Common myeloid progenitor, CD34-positive (primary cell): ENCODE data around the gene PLEKHG4B.
"Not testable (repeated sequence)": the region's sequence is repeated elsewhere in the genome, so short reads cannot be mapped to it uniquely, and the experiment has no call there.

Experiments
- CTCF ChIA-PET: fragments of 350-600 bp; sonication (Branson Sonifier 250); formaldehyde crosslinking; loops from one replicate; lab custom pipeline; 2021; ENCODE audit warnings: antibody characterized with exemption; lab: Charles Lee
- POLR2A ChIA-PET: fragments of 350-600 bp; sonication (Branson Sonifier 250); formaldehyde crosslinking; loops from one replicate; lab custom pipeline; 2021; ENCODE audit warnings: antibody characterized with exemption; lab: Charles Lee
- DNase-seq, 3 donors: peaks; one replicate each; pipeline versions ENCODE4 v3.0.0 to v3.0.0-alpha.2; 2013
- H3K27ac ChIP-seq, 2 experiments: 1 replicate in 1 of 2; 2 replicates in 1 of 2; pipeline ENCODE4 v1.7.0; 2013; ENCODE audit warnings: inconsistent platforms in 2 of 2, low read length in 2 of 2, mild to moderate bottlenecking in 2 of 2, low read depth in 1 of 2, moderate library complexity in 1 of 2; ENCODE audit not compliant: severe bottlenecking in 2 of 2, insufficient read depth in 1 of 2, poor library complexity in 1 of 2
- H3K27me3 ChIP-seq, 5 experiments: replicated peaks in 2 of 5; 1 replicate in 3 of 5; 2 replicates in 2 of 5; pipeline versions ENCODE4 v1.6.1 to v1.7.0; 2013; ENCODE audit warnings: low read length in 4 of 5, mild to moderate bottlenecking in 2 of 5, moderate library complexity in 2 of 5, inconsistent platforms in 1 of 5; ENCODE audit not compliant: insufficient read depth in 5 of 5, control insufficient read depth in 4 of 5
- H3K36me3 ChIP-seq, 4 experiments: 1 replicate in 2 of 4; 2 replicates in 2 of 4; pipeline versions ENCODE4 v1.6.1 to v1.7.0; 2013; ENCODE audit warnings: low read length in 3 of 4, control low read depth in 1 of 4, mild to moderate bottlenecking in 1 of 4; ENCODE audit not compliant: control insufficient read depth in 4 of 4, insufficient read depth in 4 of 4
- H3K4me1 ChIP-seq, 4 experiments: 1 replicate in 3 of 4; 2 replicates in 1 of 4; pipeline versions ENCODE4 v1.6.1 to v1.7.1; 2013; ENCODE audit warnings: low read length in 3 of 4, mild to moderate bottlenecking in 3 of 4, control low read depth in 1 of 4, inconsistent platforms in 1 of 4, moderate library complexity in 1 of 4; ENCODE audit not compliant: control insufficient read depth in 4 of 4, insufficient read depth in 4 of 4; ENCODE audit errors: control extremely low read depth in 1 of 4
- H3K4me3 ChIP-seq, 7 experiments: 1 replicate in 4 of 7; 2 replicates in 3 of 7; pipeline versions ENCODE4 v1.5.1 to v1.7.0; 2013; ENCODE audit warnings: mild to moderate bottlenecking in 7 of 7, low read length in 6 of 7, moderate library complexity in 6 of 7, inconsistent platforms in 2 of 7, low read depth in 2 of 7, control low read depth in 1 of 7; ENCODE audit not compliant: insufficient read depth in 4 of 7, control insufficient read depth in 1 of 7; ENCODE audit errors: extremely low read depth in 1 of 7
- H3K9me3 ChIP-seq, 5 experiments: 1 replicate in 4 of 5; 2 replicates in 1 of 5; pipeline versions ENCODE4 v1.6.1 to v1.7.1; 2013; ENCODE audit warnings: low read length in 4 of 5, mild to moderate bottlenecking in 2 of 5, inconsistent platforms in 1 of 5, low read depth in 1 of 5, moderate library complexity in 1 of 5; ENCODE audit not compliant: control insufficient read depth in 4 of 5, insufficient read depth in 2 of 5; ENCODE audit errors: control extremely low read depth in 1 of 5
- WGBS: methylation state at CpG from one replicate; pipeline ENCODE4 v1.1.5; 2013; ENCODE audit not compliant: insufficient coverage; 5-methylcytosine and 5-hydroxymethylcytosine counted together

PLEKHG4B gene

DNA sequence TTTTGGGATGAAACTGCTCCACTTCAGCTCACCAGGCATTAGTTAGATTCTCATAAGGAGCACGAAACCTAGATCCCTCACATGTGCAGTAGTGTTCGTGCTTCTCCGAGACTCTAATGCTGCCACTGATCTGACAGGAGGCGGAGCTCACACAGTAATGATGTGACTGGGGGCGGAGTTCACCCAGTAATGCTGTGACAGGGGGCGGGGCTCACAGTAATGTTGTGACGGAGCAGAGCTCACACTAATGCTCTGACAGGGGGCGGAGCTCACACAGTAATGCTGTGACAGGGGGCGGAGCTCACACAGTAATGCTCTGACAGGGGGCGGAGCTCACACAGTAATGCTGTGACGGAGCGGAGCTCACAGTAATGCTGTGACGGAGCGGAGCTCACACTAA is 72.3 kb downstream of the PLEKHG4B start:
- Histone ChIP-seq H3K27me3 (peaks cover 0 to 10% (median 5%) of the 10 kb centered on the region in 5 experiments), H3K4me1 (peaks cover 0 to 11% (median 10%) of the 10 kb centered on the region in 4 experiments), H3K4me3 (no peak overlapping the region), H3K36me3 (no peaks in the 10 kb centered on the region), H3K27ac (no peak overlapping the region), H3K9me3 (no peaks in the 10 kb centered on the region)
- DNase-seq, result no peak
- ChIA-PET CTCF (no interaction called here), POLR2A (no interaction called here)
- WGBS, result 88% methylated on average over 13 of the region's 14 CpGs

DNA sequence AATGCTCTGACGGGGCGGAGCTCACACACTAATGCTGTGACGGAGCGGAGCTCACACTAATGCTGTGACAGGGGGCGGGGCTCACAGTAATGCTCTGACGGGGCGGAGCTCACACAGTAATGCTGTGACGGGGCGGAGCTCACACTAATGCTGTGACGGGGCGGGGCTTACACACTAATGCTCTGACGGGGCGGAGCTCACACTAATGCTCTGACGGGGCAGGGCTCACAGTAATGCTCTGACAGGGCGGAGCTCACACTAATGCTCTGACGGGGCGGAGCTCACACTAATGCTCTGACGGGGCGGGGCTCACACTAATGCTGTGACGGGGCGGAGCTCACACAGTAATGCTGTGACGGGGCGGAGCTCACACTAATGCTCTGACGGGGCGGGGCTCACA is 72.8 kb downstream of the PLEKHG4B start:
- POLR2A ChIA-PET, H3K9me3 ChIP-seq, H3K4me1 ChIP-seq, H3K27ac ChIP-seq, DNase-seq, H3K4me3 ChIP-seq, H3K36me3 ChIP-seq, H3K27me3 ChIP-seq, CTCF ChIA-PET: not testable (repeated sequence)
- WGBS, result 89% methylated on average over 5 of the region's 25 CpGs

DNA sequence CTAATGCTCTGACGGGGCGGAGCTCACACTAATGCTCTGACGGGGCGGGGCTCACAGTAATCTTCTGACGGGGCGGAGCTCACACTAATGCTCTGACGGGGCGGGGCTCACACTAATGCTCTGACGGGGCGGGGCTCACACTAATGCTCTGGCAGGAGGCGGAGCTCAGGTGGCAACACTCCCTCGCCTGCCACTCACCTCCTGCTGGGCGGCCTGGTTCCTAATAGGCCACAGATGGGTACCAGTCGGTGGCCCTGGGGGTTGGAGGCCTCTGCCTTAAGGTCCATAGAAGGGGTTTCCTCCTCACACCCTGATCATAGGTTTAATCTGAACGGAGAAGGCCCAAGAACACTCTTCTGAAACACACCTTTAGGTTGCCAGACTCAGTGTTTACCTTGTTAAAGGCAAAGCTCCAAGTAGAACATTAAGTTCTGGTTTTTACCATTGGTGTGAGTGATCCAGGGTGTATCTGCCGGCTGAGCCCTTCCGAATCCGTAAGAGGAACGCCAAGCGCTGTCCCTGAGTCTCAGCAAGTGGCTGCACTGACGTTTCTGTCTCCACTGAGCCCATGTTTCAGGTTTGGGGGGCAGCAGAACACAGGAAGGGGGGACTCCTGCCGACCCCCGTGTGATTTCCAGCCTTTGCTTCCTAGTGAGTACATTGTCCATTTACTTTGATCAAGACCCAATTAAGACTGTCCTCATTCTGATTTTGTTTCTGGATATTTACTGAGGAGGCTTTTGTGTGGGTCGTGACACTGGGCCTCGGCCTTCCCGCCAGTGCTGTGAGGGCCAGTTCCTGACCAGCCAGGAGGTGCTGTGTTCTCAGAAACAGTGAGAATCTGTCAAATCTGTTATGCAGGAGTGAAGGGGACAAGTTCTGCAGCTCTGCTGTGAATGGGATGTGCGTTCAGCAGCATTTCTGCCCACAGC is 74.7 kb downstream of the PLEKHG4B start:
- no peaks in the 10 kb centered on the region for H3K36me3 ChIP-seq
- no peaks in the 10 kb centered on the region for H3K9me3 ChIP-seq
- ChIA-PET CTCF (no interaction called here), POLR2A (no interaction called here)
- WGBS, result 93% methylated on average over 17 of the region's 27 CpGs
- H3K4me3 ChIP-seq, result no peak overlapping the region
- peaks cover 0 to 3% (median 0%) of the 10 kb centered on the region in 4 experiments for H3K4me1 ChIP-seq
- no peak overlapping the region for H3K27ac ChIP-seq
- DNase-seq, result no peak
- H3K27me3 ChIP-seq, result peaks cover 0 to 3% (median under 1%) of the 10 kb centered on the region in 5 experiments

DNA sequence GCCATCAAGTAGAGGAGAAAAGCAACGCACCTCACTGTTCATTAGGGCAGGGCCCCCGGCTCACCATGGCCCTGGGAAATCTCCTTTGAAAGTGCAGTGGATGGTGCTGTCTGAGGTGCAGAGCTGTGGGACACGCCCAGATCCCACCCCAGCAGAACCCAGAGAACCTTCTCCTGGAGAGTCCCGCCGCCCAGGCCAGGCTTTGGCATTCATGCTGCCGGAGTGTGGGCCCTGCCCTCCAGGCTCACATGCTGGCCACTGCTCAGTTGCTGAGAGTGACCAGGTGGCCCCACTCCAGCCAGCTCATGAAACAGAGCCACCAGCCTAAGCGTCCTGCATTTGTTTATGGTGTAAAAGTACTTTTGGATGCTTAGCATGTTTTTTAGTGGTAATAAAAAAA is 75.5 kb downstream of the PLEKHG4B start:
- Histone ChIP-seq H3K27ac (no peak overlapping the region), H3K4me1 (peaks cover 0 to 3% (median 0%) of the 10 kb centered on the region in 4 experiments), H3K36me3 (no peaks in the 10 kb centered on the region), H3K27me3 (peaks cover 0 to 2% (median 0%) of the 10 kb centered on the region in 5 experiments), H3K4me3 (no peak overlapping the region), H3K9me3 (no peaks in the 10 kb centered on the region)
- ChIA-PET CTCF (no interaction called here), POLR2A (no interaction called here)
- no peak for DNase-seq
- 100% methylated on average over 7 of the region's 7 CpGs for WGBS

DNA sequence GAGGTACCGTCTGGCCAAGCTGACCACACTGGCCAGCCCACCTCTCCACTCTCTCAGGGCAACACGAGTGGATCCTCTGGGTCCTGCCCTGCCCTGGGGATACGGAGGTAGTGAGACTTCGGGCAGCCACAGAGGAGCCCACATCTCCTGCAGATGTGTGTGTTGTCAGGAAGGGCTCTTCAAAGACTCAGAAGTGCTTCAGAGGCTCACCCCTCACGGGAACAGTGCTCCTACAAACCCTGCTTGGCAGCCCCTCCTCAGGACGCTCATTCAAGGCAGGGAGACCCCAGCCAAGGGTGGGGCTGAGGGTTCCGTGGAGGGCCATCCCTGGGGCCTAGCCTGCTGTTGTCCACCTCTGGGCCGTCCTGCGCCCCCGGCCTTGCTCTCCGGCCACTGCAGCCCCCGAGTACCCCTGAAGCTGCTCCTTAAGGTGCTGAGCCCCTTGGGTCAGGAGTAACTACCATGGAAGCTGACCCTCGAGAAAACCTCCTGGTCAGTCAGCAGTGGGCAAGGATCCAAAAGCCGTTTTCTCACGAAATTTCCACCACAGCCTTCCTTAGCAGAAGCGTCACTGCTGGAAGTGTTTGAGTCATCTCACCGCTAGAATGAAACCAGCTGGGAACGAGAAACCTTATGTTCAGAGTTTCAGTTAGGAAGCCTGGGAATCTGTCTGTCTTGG is 76.2 kb downstream of the PLEKHG4B start:
- Histone ChIP-seq H3K9me3 (no peaks in the 10 kb centered on the region), H3K4me3 (no peak overlapping the region), H3K27ac (no peak overlapping the region), H3K27me3 (no peaks in the 10 kb centered on the region), H3K4me1 (peaks cover 0 to 3% (median 0%) of the 10 kb centered on the region in 4 experiments), H3K36me3 (no peaks in the 10 kb centered on the region)
- 94% methylated on average over 15 of the region's 18 CpGs for WGBS
- POLR2A ChIA-PET, result no interaction called here
- CTCF ChIA-PET, result no interaction called here
- DNase-seq, result no peak

DNA sequence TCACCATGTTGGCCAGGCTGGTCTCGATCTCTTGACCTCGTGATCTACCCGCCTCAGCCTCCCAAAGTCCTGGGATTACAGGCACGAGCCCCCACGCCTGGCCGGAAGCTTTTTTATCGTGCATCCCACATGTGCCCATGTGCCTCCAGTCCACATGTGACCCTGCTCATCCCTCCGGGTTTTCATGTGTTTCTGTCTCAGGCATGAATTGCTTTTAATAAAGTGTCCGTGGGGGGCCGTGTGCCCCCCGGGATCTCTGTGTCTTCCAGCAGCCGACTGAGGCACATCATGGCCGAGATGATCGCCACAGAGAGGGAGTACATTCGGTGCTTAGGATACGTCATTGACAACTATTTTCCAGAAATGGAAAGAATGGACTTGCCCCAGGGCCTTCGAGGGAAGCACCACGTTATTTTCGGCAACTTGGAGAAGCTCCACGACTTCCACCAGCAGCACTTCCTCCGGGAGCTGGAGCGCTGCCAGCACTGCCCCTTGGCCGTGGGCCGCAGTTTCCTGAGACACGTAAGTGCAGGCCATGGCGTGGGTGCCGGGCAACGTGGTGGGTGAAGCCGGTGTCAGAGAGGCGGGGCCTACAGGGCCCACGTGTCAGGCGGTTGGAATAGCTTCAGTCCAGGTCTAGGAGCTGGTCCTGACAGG is 77.2 kb downstream of the PLEKHG4B start:
- Histone ChIP-seq H3K4me3 (no peak overlapping the region), H3K4me1 (peaks cover 0 to 3% (median 0%) of the 10 kb centered on the region in 4 experiments), H3K36me3 (no peaks in the 10 kb centered on the region), H3K27me3 (no peaks in the 10 kb centered on the region), H3K9me3 (no peaks in the 10 kb centered on the region), H3K27ac (no peak overlapping the region)
- CTCF ChIA-PET, result no interaction called here
- POLR2A ChIA-PET, result interaction anchor here (0.5 kb wide), 1 partner anchor 78 kb away, joined by 3 read pairs; no protein-coding TSS in a partner anchor
- WGBS, result 83% methylated on average over 29 of the region's 32 CpGs
- DNase-seq, result no peak
